PC-3 (cell line): ENCODE results near the gene EIF3A.
"Not testable (repeated sequence)": the region's sequence is repeated elsewhere in the genome, so short reads cannot be mapped to it uniquely, and the experiment has no call there.

Experiments used
- EZH2 ChIP-seq: fragments of 300-600 bp; sonication (generic); IDR thresholded peaks from one replicate; pipeline ENCODE4 v1.6.1; 2017; ENCODE audit warnings: antibody characterized with exemption, mild to moderate bottlenecking, low read length; ENCODE audit not compliant: unreplicated experiment
- EZH2phosphoT487 ChIP-seq: fragments of 300-600 bp; sonication (generic); IDR thresholded peaks from 2 replicates; pipeline ENCODE4 v1.6.1; 2018; ENCODE audit warnings: mild to moderate bottlenecking, antibody characterized with exemption, low read length, borderline replicate concordance
- TF ChIP-seq, protein P1 (sequence below): fragments of 300-600 bp; sonication (generic); conservative IDR thresholded peaks from 2 replicates; pipeline ENCODE4 v1.5.1; 2017; ENCODE audit warnings: antibody characterized with exemption, low read depth, mild to moderate bottlenecking, low read length

DNA sequence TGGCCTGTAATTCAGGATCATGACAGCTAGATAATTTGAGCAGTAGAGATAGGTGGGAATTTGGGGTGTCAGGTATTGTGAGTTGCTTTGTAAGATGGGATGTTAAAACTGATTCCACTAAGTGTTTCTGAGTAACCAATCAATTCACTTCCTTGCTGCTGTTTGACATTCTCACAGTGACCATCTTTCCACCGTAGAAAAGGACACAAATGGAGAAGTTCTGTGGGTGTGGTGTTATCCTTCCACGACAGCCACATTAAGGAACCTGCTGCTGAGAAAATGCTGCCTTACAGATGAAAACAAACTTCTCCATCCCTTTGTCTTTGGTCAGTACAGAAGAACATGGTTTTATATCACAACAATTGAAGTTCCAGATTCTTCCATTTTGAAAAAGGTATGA, 27.2 kb upstream of the EIF3A start:
- not testable (repeated sequence) for TF ChIP-seq EZH2, EZH2phosphoT487
- TF ChIP-seq, protein P1, sequence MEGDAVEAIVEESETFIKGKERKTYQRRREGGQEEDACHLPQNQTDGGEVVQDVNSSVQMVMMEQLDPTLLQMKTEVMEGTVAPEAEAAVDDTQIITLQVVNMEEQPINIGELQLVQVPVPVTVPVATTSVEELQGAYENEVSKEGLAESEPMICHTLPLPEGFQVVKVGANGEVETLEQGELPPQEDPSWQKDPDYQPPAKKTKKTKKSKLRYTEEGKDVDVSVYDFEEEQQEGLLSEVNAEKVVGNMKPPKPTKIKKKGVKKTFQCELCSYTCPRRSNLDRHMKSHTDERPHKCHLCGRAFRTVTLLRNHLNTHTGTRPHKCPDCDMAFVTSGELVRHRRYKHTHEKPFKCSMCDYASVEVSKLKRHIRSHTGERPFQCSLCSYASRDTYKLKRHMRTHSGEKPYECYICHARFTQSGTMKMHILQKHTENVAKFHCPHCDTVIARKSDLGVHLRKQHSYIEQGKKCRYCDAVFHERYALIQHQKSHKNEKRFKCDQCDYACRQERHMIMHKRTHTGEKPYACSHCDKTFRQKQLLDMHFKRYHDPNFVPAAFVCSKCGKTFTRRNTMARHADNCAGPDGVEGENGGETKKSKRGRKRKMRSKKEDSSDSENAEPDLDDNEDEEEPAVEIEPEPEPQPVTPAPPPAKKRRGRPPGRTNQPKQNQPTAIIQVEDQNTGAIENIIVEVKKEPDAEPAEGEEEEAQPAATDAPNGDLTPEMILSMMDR = not testable (repeated sequence)
